CD4-positive, alpha-beta T cell treated with Interleukin-17A for 1 hour (primary cell): ENCODE data around the gene SCGB1C1.
"Not testable (repeated sequence)": the region's sequence is repeated elsewhere in the genome, so short reads cannot be mapped to it uniquely, and the experiment has no call there.

Experiments used
- DNase-seq: peaks from one replicate; pipeline ENCODE4 v3.0.0-alpha.2; 2020

SCGB1C1 gene

DNA sequence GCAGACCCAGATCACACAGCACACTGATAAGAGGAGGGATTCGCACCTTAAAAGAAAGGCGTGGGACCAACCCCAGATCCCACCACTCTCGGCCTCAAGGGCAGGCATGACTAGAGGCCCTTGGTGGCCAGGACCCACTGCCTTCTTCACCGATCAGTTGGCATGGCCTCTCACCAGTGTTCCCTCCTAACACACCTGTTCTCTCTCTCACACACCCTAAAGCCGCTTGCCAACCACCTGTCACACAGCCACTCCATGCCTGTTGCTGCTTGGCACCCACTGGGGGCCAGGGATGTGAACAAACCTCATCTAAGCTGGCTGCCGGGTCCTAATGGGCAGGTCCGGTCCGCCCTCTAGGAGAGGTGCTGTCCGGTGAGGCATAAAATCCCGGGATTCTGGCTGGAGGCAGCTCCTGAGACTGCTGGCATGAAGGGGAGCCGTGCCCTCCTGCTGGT lies at the start of gene SCGB1C1:
SCGB1C1 (plus strand) TSS at position 405 of the 455 bp plus-strand sequence; CDS start at position 427, 22 bp downstream.
- DNase-seq: not testable (repeated sequence)

GRCh38 chr11:180242-180641 lies 12.6 kb upstream of the SCGB1C1 start:
- DNase-seq: not testable (repeated sequence)

DNA sequence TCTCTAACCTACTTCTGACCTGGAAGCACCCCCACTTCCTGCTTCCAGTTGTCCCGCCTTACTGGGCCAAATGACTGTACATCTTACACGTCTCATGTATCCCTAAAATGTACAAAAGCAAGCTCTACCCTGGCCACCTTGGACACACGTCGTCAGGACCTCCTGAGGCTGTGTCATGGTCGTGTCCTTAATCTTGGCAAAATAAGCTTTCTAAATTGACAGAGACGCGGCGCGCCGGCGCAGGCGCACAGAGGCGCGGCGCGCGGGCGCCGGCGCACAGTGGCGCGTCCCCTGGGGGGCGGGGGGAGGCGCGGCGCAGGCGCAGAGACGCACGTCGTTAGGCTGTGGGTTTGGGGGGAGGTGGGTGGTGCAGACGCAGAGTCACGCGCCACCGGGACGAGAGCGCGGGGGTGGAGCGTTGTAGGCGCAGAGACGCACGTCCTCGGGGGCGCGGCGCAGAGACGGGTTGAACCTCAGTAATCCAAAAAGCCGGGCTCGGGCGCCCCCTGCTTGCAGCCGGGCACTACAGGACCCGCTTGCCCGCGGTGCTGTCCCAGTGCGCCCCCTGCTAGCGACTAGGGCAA lies 3.6 kb upstream of the SCGB1C1 start:
- not testable (repeated sequence) for DNase-seq

DNA sequence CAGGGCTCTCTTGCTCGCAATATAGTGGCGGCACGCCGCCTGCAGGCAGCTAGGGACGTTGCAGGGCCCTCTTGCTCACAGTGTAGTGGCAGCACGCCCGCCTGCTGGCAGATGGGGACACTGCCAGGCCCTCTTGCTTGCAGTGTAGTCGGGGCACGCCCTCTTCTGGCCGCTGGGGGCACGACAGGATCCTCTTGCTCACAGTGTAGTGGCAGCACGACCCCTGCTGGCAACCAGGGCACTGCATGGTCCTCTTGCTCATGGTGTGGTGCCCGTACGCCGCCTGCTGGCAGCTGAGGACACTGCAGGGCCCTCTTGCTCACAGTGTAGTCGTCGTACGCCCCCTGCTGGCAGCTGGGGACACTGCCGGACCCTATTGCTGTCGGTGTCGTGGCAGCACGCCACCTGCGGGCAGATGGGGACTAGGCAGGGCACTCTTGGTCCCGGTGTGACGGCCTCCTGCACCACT lies 3.0 kb upstream of the SCGB1C1 start:
- DNase-seq: peak; percentile 66

- DNase-seq: not testable (repeated sequence)
These were observed 2.3 kb upstream of the SCGB1C1 start for GRCh38 chr11:190546-190945.

GRCh38 chr11:191490-192478 lies 1.1 kb upstream of the SCGB1C1 start:
- DNase-seq: peak; percentile 50

DNA sequence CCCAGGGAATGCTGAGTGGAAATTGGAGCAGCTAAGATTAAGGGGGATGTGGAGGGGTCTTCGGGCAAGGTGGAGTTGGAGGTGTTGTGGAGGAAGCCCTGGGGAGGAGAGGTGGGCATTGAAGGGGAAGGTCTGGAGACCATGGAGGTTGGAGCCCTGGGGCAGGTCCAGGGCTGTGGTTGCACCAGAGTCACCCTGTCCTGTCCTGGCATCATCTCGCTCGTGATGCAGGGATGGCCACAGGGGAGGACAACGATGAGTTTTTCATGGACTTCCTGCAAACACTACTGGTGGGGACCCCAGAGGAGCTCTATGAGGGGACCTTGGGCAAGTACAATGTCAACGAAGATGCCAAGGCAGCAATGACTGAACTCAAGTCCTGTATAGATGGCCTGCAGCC lies 603 bp downstream of the SCGB1C1 start:
- not testable (repeated sequence) for DNase-seq

- no peak for DNase-seq
These were observed 4.2 kb downstream of the SCGB1C1 start for GRCh38 chr11:196786-197731.

GRCh38 chr11:197741-198235 lies 4.9 kb downstream of the SCGB1C1 start:
- DNase-seq: no peak

- no peak for DNase-seq
These were observed 5.4 kb downstream of the SCGB1C1 start for GRCh38 chr11:198236-198806.

- no peak for DNase-seq
These were observed 6.2 kb downstream of the SCGB1C1 start for GRCh38 chr11:199004-199581.

DNA sequence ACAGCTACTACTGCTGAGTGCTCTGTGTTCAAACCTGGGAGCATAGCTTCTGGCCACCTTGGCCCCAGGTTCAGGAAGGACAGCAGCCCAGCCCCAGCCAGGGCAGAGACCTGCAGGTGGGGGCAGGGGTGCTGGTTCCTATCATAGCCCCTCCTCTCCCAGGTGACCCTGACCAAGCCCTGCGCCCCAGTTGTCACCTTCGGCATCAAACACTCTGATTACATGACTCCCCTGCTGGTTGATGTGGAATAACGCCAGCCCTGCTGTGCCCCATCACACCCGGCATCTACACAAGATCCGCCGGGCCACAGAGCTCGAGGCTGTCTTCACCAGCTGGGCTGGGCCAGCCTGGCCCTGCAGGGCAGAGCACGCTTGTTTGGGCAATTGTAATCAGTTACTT lies 6.9 kb downstream of the SCGB1C1 start:
- no peak for DNase-seq

- no peak for DNase-seq
These were observed 7.5 kb downstream of the SCGB1C1 start for GRCh38 chr11:200224-201003.

DNA sequence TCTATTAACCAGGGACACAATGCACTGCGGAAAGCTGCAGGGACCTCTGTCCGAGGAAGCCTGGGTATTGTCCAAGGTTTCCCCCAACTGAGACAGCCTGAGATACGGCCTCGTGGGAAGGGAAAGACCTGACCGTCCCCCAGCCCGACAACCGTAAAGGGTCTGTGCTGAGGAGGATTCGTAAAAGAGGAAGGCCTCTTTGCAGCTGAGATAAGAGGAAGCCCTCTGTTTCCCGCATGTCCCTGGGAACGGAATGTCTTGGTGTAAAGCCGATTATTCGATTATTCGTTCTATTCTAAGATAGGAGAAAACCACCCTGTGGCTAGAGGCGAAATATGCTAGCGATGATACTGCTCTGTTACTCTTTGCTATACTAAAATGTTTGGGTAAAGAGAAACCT lies 9.1 kb downstream of the SCGB1C1 start:
- no peak for DNase-seq

DNA sequence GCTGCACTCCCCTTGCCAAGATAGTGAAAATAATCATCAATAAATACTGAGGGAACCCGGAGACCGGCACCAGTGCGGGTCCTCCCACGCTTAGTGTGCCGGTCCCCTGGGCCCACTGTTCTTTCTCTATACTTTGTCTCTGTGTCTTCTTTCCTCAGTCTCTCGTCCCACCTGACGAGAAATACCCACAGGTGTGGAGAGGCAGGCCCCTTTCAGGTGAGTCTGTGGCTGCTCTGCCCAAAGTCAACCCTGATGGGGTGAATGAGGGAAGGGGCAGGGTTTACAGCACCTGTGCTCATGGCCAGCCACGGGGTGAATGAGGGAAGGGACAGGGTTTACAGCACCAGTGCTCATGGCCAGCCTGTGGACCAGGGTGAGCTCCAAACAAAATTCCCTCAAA lies 9.6 kb downstream of the SCGB1C1 start:
- no peak for DNase-seq

DNA sequence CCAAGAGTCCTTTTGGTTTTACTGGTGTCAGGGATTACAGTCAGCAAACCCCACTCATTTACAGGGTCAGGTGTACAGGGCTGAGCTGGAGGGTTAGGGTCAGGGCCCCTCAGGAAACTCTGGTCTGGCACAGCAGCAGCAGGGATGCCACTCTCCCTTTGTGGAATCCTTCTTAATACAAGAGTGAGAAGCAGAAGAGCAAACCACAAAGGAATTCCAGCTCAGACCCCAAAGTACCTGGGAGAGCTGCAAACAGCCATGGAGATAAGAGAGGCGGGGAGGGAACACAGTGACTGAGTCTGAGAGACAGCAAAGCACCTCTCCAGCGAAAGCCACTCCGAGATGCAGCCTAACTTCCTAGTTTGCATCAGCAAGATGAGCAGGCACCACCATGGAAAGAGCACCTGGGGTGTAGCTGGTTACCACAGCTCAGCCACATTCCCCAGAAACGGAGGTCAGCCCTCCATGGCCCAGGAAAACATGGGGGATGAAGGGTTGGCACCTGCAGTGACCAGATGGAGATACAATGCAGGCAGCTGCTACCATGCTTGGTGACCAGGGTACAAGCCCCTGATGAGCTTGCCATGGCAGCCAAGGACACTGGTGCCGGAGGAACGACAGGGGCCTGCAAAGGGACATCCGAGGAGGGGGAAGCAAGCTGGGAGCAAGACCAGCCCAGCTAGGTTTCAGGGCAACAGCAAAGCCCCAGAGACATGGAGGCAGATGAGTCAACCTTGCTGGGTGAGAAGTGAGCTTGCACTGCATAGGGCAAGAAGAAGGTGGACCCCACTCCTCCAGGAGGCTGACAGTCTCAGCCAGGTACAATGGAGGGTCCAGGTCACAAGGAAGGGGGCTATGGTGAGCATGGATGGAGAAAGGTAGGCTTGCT lies 10.4 kb downstream of the SCGB1C1 start:
- no peak for DNase-seq

DNA sequence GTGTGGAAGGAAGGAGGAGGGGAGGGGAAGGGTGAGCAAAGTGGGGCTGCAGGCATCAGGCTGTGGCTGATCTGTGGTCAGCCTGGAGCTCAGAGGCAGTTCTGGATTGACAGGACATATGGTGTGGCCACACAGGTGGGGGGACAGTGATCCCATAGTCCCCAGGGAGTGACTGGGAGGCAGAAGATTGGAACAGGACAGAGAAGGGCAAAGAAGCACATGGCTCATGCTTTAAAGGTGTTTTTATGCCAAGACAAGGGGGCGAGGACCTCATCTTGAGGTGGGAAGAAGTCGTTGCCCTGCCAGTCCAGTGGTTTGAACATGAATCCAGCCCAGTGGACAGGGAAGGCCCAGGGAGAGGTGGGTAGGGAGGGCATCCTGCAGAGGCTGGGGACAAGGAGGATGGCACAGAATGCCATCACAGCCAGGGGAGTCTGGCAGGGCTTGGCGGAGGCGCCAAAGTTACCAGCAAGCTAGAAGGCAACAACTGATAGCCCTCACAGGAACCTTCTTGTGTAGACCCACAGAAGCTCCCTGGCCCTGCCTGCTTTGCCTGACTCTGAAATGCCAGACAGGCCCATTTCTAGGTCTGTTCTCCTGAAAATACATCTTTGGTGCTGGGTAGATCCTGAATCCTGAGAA lies 11.2 kb downstream of the SCGB1C1 start:
- DNase-seq: no peak

GRCh38 chr11:204587-205109 lies 11.8 kb downstream of the SCGB1C1 start:
- no peak for DNase-seq
